Measurements from ENCODE around the gene KDM4B. TPM values are rescaled to one million over a fixed set of nuclear protein-coding genes. Genes with fewer than 3 reads are reported as not detected.

Gene KDM4B
- total RNA-seq, 4 donors from 2014 or later: 16.3 to 38.3 (median 22.4) TPM

- DNase-seq (ENCODE audit: low spot score) (no peak), ATAC-seq (ENCODE audit: low FRiP score) (no peak)
- TF ChIP-seq CTCF (IDR thresholded peaks at IDR 0.05): no peak
Measured at GRCh38 chr19:4987692-4988370, 18.9 kb downstream of the KDM4B start.

GRCh38 chr19:4988770-4989251 lies 19.9 kb downstream of the KDM4B start:
- no peak for TF ChIP-seq CTCF (IDR thresholded peaks at IDR 0.05)
- ATAC-seq (ENCODE audit: low FRiP score) (peak; percentile 88), DNase-seq (ENCODE audit: low spot score) (no peak)

GRCh38 chr19:4990306-4990705 lies 21.4 kb downstream of the KDM4B start:
- TF ChIP-seq CTCF (IDR thresholded peaks at IDR 0.05): no peak
- no peak for ATAC-seq (ENCODE audit: low FRiP score)

GRCh38 chr19:4991538-4991937 lies 22.6 kb downstream of the KDM4B start:
- TF ChIP-seq CTCF (IDR thresholded peaks at IDR 0.05): no peak
- DNase-seq (ENCODE audit: low spot score) (no peak), ATAC-seq (ENCODE audit: low FRiP score) (no peak)

More at GRCh38 chr19:4990306-4990705, 21.4 kb downstream of the KDM4B start:
- DNase-seq (ENCODE audit: low spot score): no peak

GRCh38 chr19:4991996-4992698 lies 23.2 kb downstream of the KDM4B start:
- ATAC-seq (ENCODE audit: low FRiP score) (no peak), DNase-seq (ENCODE audit: low spot score) (no peak)
- TF ChIP-seq CTCF (IDR thresholded peaks at IDR 0.05): no peak

GRCh38 chr19:4993683-4994082 lies 24.8 kb downstream of the KDM4B start:
- DNase-seq (ENCODE audit: low spot score): no peak
- no peak for ATAC-seq (ENCODE audit: low FRiP score)

More at GRCh38 chr19:4993683-4994082, 24.8 kb downstream of the KDM4B start:
- no peak for TF ChIP-seq CTCF (IDR thresholded peaks at IDR 0.05)

All from omental fat pad (tissue), 4 donors.